Stimulated activated naive CD4-positive, alpha-beta T cell treated with Interleukin-2 at 50 U/mL for 16 hours (primary cell): ENCODE measurements around the gene PARS2.

ENCODE experiments used
- DNase-seq: peaks from one replicate; lab custom pipeline; 2025; lab: John Stamatoyannopoulos, UW

Gene PARS2

GRCh38 chr1:54728027-54728426 is 36.3 kb downstream of the PARS2 start:
- no peak for DNase-seq

- no peak for DNase-seq
These were observed 39.6 kb downstream of the PARS2 start for GRCh38 chr1:54724771-54725170.

- DNase-seq = no peak
These were observed 40.3 kb downstream of the PARS2 start for GRCh38 chr1:54723985-54724384.

- DNase-seq = no peak
These were observed 42.6 kb downstream of the PARS2 start for GRCh38 chr1:54721719-54722118.

- no peak for DNase-seq
These were observed 47.9 kb downstream of the PARS2 start for GRCh38 chr1:54716299-54717047.

GRCh38 chr1:54715493-54716298 is 48.6 kb downstream of the PARS2 start, which contains the start of gene TTC4:
Gene TTC4, plus strand, starts transcription at chr1:54715861. Its CDS starts 48 bp downstream, at chr1:54715909.
- peak; percentile 69 for DNase-seq

GRCh38 chr1:54714881-54715492 is 49.3 kb downstream of the PARS2 start:
- no peak for DNase-seq

GRCh38 chr1:54711536-54711935 is 52.8 kb downstream of the PARS2 start:
- no peak for DNase-seq

GRCh38 chr1:54710841-54711240 is 53.5 kb downstream of the PARS2 start:
- DNase-seq = no peak

- no peak for DNase-seq
These were observed 53.9 kb downstream of the PARS2 start for GRCh38 chr1:54710434-54710833.

- no peak for DNase-seq
These were observed 54.6 kb downstream of the PARS2 start for GRCh38 chr1:54709547-54710292.

- no peak for DNase-seq
These were observed 55.9 kb downstream of the PARS2 start for GRCh38 chr1:54708385-54708784.
